Testis (tissue), 2 donors: Measurements from ENCODE around the gene DNM3.

Source experiments
- POLR2A ChIP-seq: fragments of 450-650 bp; IDR thresholded peaks from one replicate; pipeline ENCODE4 v1.6.1; 2017; ENCODE audit warnings: antibody characterized with exemption, mild to moderate bottlenecking, moderate library complexity
- TF ChIP-seq, protein P1 (sequence below), 3 experiments: fragments of 450-650 bp in 2 of 3; fragments of 200-600 bp in 1 of 3; sonication (generic) in 1 of 3; IDR thresholded peaks; one replicate each; pipeline ENCODE4 v1.5.1; 2016 to 2019; ENCODE audit warnings: antibody characterized with exemption in 3 of 3, mild to moderate bottlenecking in 2 of 3, moderate library complexity in 1 of 3

DNA sequence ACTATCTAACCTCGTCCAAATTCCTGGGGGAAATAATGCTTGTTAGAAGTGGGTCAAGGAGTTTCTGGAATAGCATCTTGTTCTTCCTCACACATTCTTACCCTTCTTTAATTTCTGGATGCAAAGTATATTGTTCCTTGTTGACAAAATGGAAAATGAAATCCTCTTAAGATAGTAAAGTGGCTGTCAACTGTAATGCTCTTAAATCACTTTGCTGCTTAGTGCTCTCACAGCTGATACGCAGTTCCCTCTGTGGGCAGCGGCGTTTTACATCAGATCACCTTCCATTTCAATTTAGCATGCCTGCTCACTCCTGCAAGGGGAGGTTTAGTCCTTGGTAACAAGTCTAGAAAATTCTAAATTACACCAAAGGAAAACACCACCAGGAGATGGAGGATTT, 113.1 kb downstream of the DNM3 start:
- TF ChIP-seq, protein P1, sequence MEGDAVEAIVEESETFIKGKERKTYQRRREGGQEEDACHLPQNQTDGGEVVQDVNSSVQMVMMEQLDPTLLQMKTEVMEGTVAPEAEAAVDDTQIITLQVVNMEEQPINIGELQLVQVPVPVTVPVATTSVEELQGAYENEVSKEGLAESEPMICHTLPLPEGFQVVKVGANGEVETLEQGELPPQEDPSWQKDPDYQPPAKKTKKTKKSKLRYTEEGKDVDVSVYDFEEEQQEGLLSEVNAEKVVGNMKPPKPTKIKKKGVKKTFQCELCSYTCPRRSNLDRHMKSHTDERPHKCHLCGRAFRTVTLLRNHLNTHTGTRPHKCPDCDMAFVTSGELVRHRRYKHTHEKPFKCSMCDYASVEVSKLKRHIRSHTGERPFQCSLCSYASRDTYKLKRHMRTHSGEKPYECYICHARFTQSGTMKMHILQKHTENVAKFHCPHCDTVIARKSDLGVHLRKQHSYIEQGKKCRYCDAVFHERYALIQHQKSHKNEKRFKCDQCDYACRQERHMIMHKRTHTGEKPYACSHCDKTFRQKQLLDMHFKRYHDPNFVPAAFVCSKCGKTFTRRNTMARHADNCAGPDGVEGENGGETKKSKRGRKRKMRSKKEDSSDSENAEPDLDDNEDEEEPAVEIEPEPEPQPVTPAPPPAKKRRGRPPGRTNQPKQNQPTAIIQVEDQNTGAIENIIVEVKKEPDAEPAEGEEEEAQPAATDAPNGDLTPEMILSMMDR (IDR thresholded peaks at IDR 0.05) = no peak
- TF ChIP-seq POLR2A = no peak
